ENCODE measurements around the gene TEC. TPM values are rescaled to one million over a fixed set of nuclear protein-coding genes. Genes with fewer than 3 reads are reported as not detected.

Gene TEC
- total and polyA plus RNA-seq, 9 of the 15 experiments (the other 6 are each of a cell fraction or from before 2014, with no cell fraction given), result 5.3 to 14.7 (median 8.8) TPM

DNA sequence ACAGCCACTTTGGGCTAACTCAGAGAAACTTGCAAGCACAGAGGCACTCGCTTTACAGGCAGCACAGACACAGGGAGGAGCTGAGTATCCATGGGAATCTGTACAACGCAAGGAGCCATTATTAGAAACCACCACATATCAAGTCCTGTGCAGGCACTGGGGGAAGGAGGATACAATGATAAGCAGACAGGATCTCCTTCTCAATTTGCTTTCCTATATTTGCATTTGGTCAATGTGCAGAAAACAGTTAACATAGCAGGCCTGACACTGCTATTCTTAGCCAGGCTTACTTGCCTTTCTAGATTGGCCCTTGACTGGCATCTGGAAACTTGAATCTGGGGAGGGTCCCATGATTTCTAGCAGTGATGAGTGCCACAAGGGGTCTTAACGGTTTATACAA, 65.8 kb downstream of the TEC start (continued):
- TF ChIP-seq, protein P1, sequence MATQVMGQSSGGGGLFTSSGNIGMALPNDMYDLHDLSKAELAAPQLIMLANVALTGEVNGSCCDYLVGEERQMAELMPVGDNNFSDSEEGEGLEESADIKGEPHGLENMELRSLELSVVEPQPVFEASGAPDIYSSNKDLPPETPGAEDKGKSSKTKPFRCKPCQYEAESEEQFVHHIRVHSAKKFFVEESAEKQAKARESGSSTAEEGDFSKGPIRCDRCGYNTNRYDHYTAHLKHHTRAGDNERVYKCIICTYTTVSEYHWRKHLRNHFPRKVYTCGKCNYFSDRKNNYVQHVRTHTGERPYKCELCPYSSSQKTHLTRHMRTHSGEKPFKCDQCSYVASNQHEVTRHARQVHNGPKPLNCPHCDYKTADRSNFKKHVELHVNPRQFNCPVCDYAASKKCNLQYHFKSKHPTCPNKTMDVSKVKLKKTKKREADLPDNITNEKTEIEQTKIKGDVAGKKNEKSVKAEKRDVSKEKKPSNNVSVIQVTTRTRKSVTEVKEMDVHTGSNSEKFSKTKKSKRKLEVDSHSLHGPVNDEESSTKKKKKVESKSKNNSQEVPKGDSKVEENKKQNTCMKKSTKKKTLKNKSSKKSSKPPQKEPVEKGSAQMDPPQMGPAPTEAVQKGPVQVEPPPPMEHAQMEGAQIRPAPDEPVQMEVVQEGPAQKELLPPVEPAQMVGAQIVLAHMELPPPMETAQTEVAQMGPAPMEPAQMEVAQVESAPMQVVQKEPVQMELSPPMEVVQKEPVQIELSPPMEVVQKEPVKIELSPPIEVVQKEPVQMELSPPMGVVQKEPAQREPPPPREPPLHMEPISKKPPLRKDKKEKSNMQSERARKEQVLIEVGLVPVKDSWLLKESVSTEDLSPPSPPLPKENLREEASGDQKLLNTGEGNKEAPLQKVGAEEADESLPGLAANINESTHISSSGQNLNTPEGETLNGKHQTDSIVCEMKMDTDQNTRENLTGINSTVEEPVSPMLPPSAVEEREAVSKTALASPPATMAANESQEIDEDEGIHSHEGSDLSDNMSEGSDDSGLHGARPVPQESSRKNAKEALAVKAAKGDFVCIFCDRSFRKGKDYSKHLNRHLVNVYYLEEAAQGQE (IDR thresholded peaks at IDR 0.05; ENCODE audit: borderline replicate concordance), result no peak; the same call in 1 of the 2 replicates
- TF ChIP-seq, protein P1 (CRISPR knock-in tag; IDR thresholded peaks at IDR 0.05; ENCODE audit: low read depth), result no peak
- TF ChIP-seq NR3C1 (CRISPR knock-in tag; IDR thresholded peaks at IDR 0.05), result no peak
- TF ChIP-seq YBX1 (IDR thresholded peaks at IDR 0.05), result no peak
- TF ChIP-seq, protein P2, sequence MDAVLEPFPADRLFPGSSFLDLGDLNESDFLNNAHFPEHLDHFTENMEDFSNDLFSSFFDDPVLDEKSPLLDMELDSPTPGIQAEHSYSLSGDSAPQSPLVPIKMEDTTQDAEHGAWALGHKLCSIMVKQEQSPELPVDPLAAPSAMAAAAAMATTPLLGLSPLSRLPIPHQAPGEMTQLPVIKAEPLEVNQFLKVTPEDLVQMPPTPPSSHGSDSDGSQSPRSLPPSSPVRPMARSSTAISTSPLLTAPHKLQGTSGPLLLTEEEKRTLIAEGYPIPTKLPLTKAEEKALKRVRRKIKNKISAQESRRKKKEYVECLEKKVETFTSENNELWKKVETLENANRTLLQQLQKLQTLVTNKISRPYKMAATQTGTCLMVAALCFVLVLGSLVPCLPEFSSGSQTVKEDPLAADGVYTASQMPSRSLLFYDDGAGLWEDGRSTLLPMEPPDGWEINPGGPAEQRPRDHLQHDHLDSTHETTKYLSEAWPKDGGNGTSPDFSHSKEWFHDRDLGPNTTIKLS (IDR thresholded peaks at IDR 0.05; ENCODE audit: borderline replicate concordance, low read depth), result no peak
- TF ChIP-seq ZNF408 (CRISPR knock-in tag; IDR thresholded peaks at IDR 0.05; ENCODE audit: low read depth), result no peak
- TF ChIP-seq MYC (IDR thresholded peaks at IDR 0.05; ENCODE audit: low read depth, low read length), result no peak
- TF ChIP-seq MYC (CRISPR knock-in tag; IDR thresholded peaks at IDR 0.05; ENCODE audit: borderline replicate concordance, low read depth), result no peak
- peak; percentile 64 for TF ChIP-seq FOSL1 (tag; conservative IDR thresholded peaks at IDR 0.05)
- TF ChIP-seq KDM4B (IDR thresholded peaks at IDR 0.05; ENCODE audit: borderline replicate concordance in 2 of 2, low read depth in 1 of 2), result no peak
- TF ChIP-seq NFATC3 (IDR thresholded peaks at IDR 0.05), result no peak

All from K562 (cell line).